ENCODE results near the gene PAPSS1.

Gene PAPSS1

GRCh38 chr4:107600436-107600835 is 119.6 kb downstream of the PAPSS1 start:
- no peaks in the 10 kb centered on the region for H3K4me1 ChIP-seq (ENCODE audit: insufficient read depth, low read length, poor library complexity, severe bottlenecking)
- TF ChIP-seq CTCF (conservative IDR thresholded peaks at IDR 0.05; ENCODE audit: low read length) = no peak
- TF ChIP-seq EZH2phosphoT487 (IDR thresholded peaks at IDR 0.05; ENCODE audit: borderline replicate concordance) = no peak

GRCh38 chr4:107599841-107600240 is 120.2 kb downstream of the PAPSS1 start:
- H3K9me3 ChIP-seq (ENCODE audit: insufficient read depth, low read depth, low read length) = no peaks in the 10 kb centered on the region
- H4K20me1 ChIP-seq (ENCODE audit: insufficient read depth, low read length, poor library complexity, severe bottlenecking) = no peaks in the 10 kb centered on the region
- H3K4me1 ChIP-seq (ENCODE audit: insufficient read depth, low read length, poor library complexity, severe bottlenecking) = no peaks in the 10 kb centered on the region
- H3K79me2 ChIP-seq (ENCODE audit: insufficient read depth, low read length) = no peaks in the 10 kb centered on the region
- no peak overlapping the region for H3K4me2 ChIP-seq (ENCODE audit: low read depth, low read length, poor library complexity, severe bottlenecking)
- no peaks in the 10 kb centered on the region for H3K36me3 ChIP-seq (ENCODE audit: insufficient read depth, low read length)
- H3K9ac ChIP-seq (ENCODE audit: low read depth, low read length, poor library complexity, severe bottlenecking) = no peak overlapping the region
- no peaks in the 10 kb centered on the region for H3K9me2 ChIP-seq (replicated peaks; ENCODE audit: low read depth, low read length)
- H3K4me3 ChIP-seq (ENCODE audit: low read length, poor library complexity, severe bottlenecking) = no peak overlapping the region
- no peak for TF ChIP-seq CTCF (conservative IDR thresholded peaks at IDR 0.05; ENCODE audit: low read length)
- no peak for TF ChIP-seq EZH2phosphoT487 (IDR thresholded peaks at IDR 0.05; ENCODE audit: borderline replicate concordance)
- no peak overlapping the region for H2AFZ ChIP-seq (ENCODE audit: low read length)
- H3K27me3 ChIP-seq (ENCODE audit: insufficient read depth, low read length, poor library complexity, severe bottlenecking) = no peaks in the 10 kb centered on the region
- no peaks in the 10 kb centered on the region for H3F3A ChIP-seq (ENCODE audit: low read depth)

More at GRCh38 chr4:107600436-107600835, 119.6 kb downstream of the PAPSS1 start:
- Histone ChIP-seq H3K9me2 (replicated peaks; ENCODE audit: low read depth, low read length) (no peaks in the 10 kb centered on the region), H2AFZ (ENCODE audit: low read length) (no peak overlapping the region), H3K79me2 (ENCODE audit: insufficient read depth, low read length) (no peaks in the 10 kb centered on the region), H4K20me1 (ENCODE audit: insufficient read depth, low read length, poor library complexity, severe bottlenecking) (no peaks in the 10 kb centered on the region), H3K27me3 (ENCODE audit: insufficient read depth, low read length, poor library complexity, severe bottlenecking) (no peaks in the 10 kb centered on the region), H3K9ac (ENCODE audit: low read depth, low read length, poor library complexity, severe bottlenecking) (no peak overlapping the region), H3K9me3 (ENCODE audit: insufficient read depth, low read depth, low read length) (no peaks in the 10 kb centered on the region), H3F3A (ENCODE audit: low read depth) (no peaks in the 10 kb centered on the region), H3K4me2 (ENCODE audit: low read depth, low read length, poor library complexity, severe bottlenecking) (no peak overlapping the region), H3K36me3 (ENCODE audit: insufficient read depth, low read length) (no peaks in the 10 kb centered on the region), H3K4me3 (ENCODE audit: low read length, poor library complexity, severe bottlenecking) (no peak overlapping the region)

GRCh38 chr4:107593230-107593629 is 126.8 kb downstream of the PAPSS1 start:
- no peaks in the 10 kb centered on the region for H3F3A ChIP-seq (ENCODE audit: low read depth)
- no peaks in the 10 kb centered on the region for H3K9me3 ChIP-seq (ENCODE audit: insufficient read depth, low read depth, low read length)
- H4K20me1 ChIP-seq (ENCODE audit: insufficient read depth, low read length, poor library complexity, severe bottlenecking) = no peaks in the 10 kb centered on the region
- no peak overlapping the region for H3K4me2 ChIP-seq (ENCODE audit: low read depth, low read length, poor library complexity, severe bottlenecking)
- H3K9me2 ChIP-seq (replicated peaks; ENCODE audit: low read depth, low read length) = no peaks in the 10 kb centered on the region
- H2AFZ ChIP-seq (ENCODE audit: low read length) = no peak overlapping the region
- H3K79me2 ChIP-seq (ENCODE audit: insufficient read depth, low read length) = no peaks in the 10 kb centered on the region
- TF ChIP-seq CTCF (conservative IDR thresholded peaks at IDR 0.05; ENCODE audit: low read length) = no peak
- no peak for TF ChIP-seq EZH2phosphoT487 (IDR thresholded peaks at IDR 0.05; ENCODE audit: borderline replicate concordance)
- H3K27me3 ChIP-seq (ENCODE audit: insufficient read depth, low read length, poor library complexity, severe bottlenecking) = no peaks in the 10 kb centered on the region
- no peak overlapping the region for H3K4me3 ChIP-seq (ENCODE audit: low read length, poor library complexity, severe bottlenecking)
- no peak overlapping the region for H3K9ac ChIP-seq (ENCODE audit: low read depth, low read length, poor library complexity, severe bottlenecking)
- no peaks in the 10 kb centered on the region for H3K4me1 ChIP-seq (ENCODE audit: insufficient read depth, low read length, poor library complexity, severe bottlenecking)
- H3K36me3 ChIP-seq (ENCODE audit: insufficient read depth, low read length) = no peaks in the 10 kb centered on the region

All from Loucy (cell line).